Gastroesophageal sphincter (tissue), 3 donors: ENCODE results near the gene VPS4B.

Experiments used
- EP300 ChIP-seq: sonication (generic); formaldehyde crosslinking; IDR thresholded peaks from one replicate; pipeline ENCODE4 v1.6.1; 2017; ENCODE audit warnings: antibody characterized with exemption, mild to moderate bottlenecking
- POLR2A ChIP-seq, 2 donors: fragments of 450-650 bp; IDR thresholded peaks; one replicate each; pipeline ENCODE4 v1.6.1; 2017; ENCODE audit warnings: antibody characterized with exemption in 2 of 2, mild to moderate bottlenecking in 2 of 2, moderate library complexity in 1 of 2
- POLR2AphosphoS5 ChIP-seq: sonication (generic); formaldehyde crosslinking; IDR thresholded peaks from one replicate; pipeline ENCODE4 v1.6.1; 2017; ENCODE audit warnings: antibody characterized with exemption
- TF ChIP-seq, protein P1 (sequence below), 4 experiments: fragments of 200-600 bp in 2 of 4; fragments of 450-650 bp in 2 of 4; sonication (generic) in 1 of 4; IDR thresholded peaks; one replicate each; pipeline ENCODE4 v1.5.1; 2017 to 2019; ENCODE audit warnings: antibody characterized with exemption in 4 of 4, mild to moderate bottlenecking in 2 of 4, moderate library complexity in 2 of 4

DNA sequence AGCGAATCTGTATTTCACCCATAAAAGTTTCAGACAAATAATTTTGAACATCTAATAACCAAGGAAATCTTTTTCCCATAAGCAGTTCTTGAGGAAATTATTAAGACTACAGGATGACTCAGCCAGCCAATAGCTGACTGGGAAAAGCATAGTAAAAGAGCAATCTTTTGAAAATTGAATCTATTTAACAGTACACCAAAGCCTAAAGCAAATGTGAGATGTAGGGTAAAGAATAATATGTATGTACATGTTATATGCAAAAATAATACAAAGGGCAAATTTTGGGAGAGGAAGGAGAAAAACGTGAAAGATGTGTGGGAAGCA is 42.7 kb downstream of the VPS4B start:
- TF ChIP-seq POLR2AphosphoS5 (no peak), POLR2A (IDR thresholded peaks at IDR 0.05) (no peak), EP300 (no peak)
- TF ChIP-seq, protein P1, sequence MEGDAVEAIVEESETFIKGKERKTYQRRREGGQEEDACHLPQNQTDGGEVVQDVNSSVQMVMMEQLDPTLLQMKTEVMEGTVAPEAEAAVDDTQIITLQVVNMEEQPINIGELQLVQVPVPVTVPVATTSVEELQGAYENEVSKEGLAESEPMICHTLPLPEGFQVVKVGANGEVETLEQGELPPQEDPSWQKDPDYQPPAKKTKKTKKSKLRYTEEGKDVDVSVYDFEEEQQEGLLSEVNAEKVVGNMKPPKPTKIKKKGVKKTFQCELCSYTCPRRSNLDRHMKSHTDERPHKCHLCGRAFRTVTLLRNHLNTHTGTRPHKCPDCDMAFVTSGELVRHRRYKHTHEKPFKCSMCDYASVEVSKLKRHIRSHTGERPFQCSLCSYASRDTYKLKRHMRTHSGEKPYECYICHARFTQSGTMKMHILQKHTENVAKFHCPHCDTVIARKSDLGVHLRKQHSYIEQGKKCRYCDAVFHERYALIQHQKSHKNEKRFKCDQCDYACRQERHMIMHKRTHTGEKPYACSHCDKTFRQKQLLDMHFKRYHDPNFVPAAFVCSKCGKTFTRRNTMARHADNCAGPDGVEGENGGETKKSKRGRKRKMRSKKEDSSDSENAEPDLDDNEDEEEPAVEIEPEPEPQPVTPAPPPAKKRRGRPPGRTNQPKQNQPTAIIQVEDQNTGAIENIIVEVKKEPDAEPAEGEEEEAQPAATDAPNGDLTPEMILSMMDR (IDR thresholded peaks at IDR 0.05) = no peak
